GM13976 (cell line): Measurements from ENCODE around the gene CCNY.

ENCODE experiments used
- DNase-seq: peaks from one replicate; pipeline ENCODE4 v3.0.0; 2012; ENCODE audit warnings: low spot score
- CTCF ChIP-seq: IDR thresholded peaks from 2 replicates; pipeline ENCODE4 v1.5.1; 2012; ENCODE audit warnings: borderline replicate concordance, mild to moderate bottlenecking; ENCODE audit not compliant: insufficient read depth; ENCODE audit errors: extremely low read depth, missing control alignments, control extremely low read depth
- in situ Hi-C: fragments of 300-500 bp; cut with MboI; formaldehyde crosslinking; loops from one replicate; pipeline ENCODE4 v1.12.0; 2022; ENCODE audit warnings: low sequenced_read_pairs, mixed read lengths, inconsistent platforms; ENCODE audit not compliant: unreplicated experiment

CCNY gene

GRCh38 chr10:35392482-35393228 lies 56.3 kb downstream of the CCNY start:
- in situ Hi-C loops: no loop called here
- TF ChIP-seq CTCF: no peak
- DNase-seq: no peak

- no peak for TF ChIP-seq CTCF
- DNase-seq: no peak
- in situ Hi-C loops: no loop called here
Measured at GRCh38 chr10:35394411-35394851, 58.1 kb downstream of the CCNY start.

GRCh38 chr10:35394934-35395333 lies 58.6 kb downstream of the CCNY start:
- no peak for TF ChIP-seq CTCF
- DNase-seq: no peak
- in situ Hi-C loops: no loop called here

- in situ Hi-C loops: no loop called here
- no peak for TF ChIP-seq CTCF
- DNase-seq: no peak
Measured at GRCh38 chr10:35396560-35397434, 60.5 kb downstream of the CCNY start.

- in situ Hi-C loops: no loop called here
- TF ChIP-seq CTCF: no peak
- DNase-seq: no peak
Measured at GRCh38 chr10:35397953-35398352, 61.6 kb downstream of the CCNY start.

GRCh38 chr10:35398355-35398754 lies 62.0 kb downstream of the CCNY start:
- no peak for DNase-seq
- no peak for TF ChIP-seq CTCF
- in situ Hi-C loops: no loop called here
